Muscle of leg (tissue), 11 donors: ENCODE data around the gene PRKCE. TPM values are rescaled to one million over a fixed set of nuclear protein-coding genes. Genes with fewer than 3 reads are reported as not detected.
A peak's percentile ranks its signal among the peaks of the same experiment; 100 is the strongest.

Experiments
- DNase-seq: peaks from one replicate; pipeline ENCODE4 v3.0.0; 2013
- H3K27ac ChIP-seq: one replicate; pipeline ENCODE4 v1.5.1; 2013; ENCODE audit warnings: mild to moderate bottlenecking, low read length, control low read depth
- H3K27me3 ChIP-seq: one replicate; pipeline ENCODE4 v1.6.1; 2013; ENCODE audit warnings: low read length; ENCODE audit not compliant: control insufficient read depth, insufficient read depth
- H3K36me3 ChIP-seq: one replicate; pipeline ENCODE4 v1.6.1; 2013; ENCODE audit warnings: low read length; ENCODE audit not compliant: control insufficient read depth, insufficient read depth
- H3K4me1 ChIP-seq: one replicate; pipeline ENCODE4 v1.6.1; 2013; ENCODE audit warnings: low read length; ENCODE audit not compliant: control insufficient read depth, insufficient read depth
- H3K4me3 ChIP-seq: one replicate; pipeline ENCODE4 v1.5.1; 2013; ENCODE audit warnings: low read length, control low read depth
- H3K9me3 ChIP-seq: replicated peaks from 2 replicates; pipeline ENCODE4 v1.6.1; 2013; ENCODE audit warnings: low read depth, low read length; ENCODE audit not compliant: control insufficient read depth
- WGBS: methylation state at CpG from one replicate; pipeline ENCODE4 v1.1.5; 2013; ENCODE audit warnings: missing lambda C conversion rate; ENCODE audit not compliant: insufficient coverage; 5-methylcytosine and 5-hydroxymethylcytosine counted together
- polyA plus RNA-seq, 8 donors: library from polyadenylated mRNA; unstranded; fragments of 120-200 nt; gene quantifications; one replicate each; pipeline versions ENCODE4 v1.2.1 to v1.2.3, GENCODE V29; 2013; ENCODE audit warnings: inconsistent platforms in 1 of 8, low replicate concordance in 1 of 8; ENCODE audit not compliant: insufficient read length in 8 of 8, insufficient read depth in 1 of 8
- total RNA-seq: library from RNA; stranded (reverse); fragments of 120-200 nt; gene quantifications from one replicate; pipeline ENCODE4 v1.2.4, GENCODE V29; 2013

The PRKCE gene
- total and polyA plus RNA-seq, 9 donors, result 3.5 to 8.6 (median 6.3) TPM

GRCh38 chr2:45776160-45776955 lies 124.9 kb downstream of the PRKCE start:
- 61% methylated on average over 5 of the region's 7 CpGs for WGBS
- Histone ChIP-seq H3K4me3 (no peak overlapping the region), H3K27ac (no peak overlapping the region), H3K27me3 (no peaks in the 10 kb centered on the region), H3K4me1 (peaks cover 11% of the 10 kb centered on the region), H3K9me3 (no peaks in the 10 kb centered on the region), H3K36me3 (no peaks in the 10 kb centered on the region)
- DNase-seq, result peak; percentile 79

- H3K27ac ChIP-seq, result no peak overlapping the region
- no peak overlapping the region for H3K4me3 ChIP-seq
- WGBS, result 85% methylated on average over 5 of the region's 10 CpGs
- no peaks in the 10 kb centered on the region for H3K36me3 ChIP-seq
- no peak for DNase-seq
- H3K9me3 ChIP-seq, result no peaks in the 10 kb centered on the region
- H3K27me3 ChIP-seq, result no peaks in the 10 kb centered on the region
- H3K4me1 ChIP-seq, result peaks cover 6% of the 10 kb centered on the region
Measured at GRCh38 chr2:45777996-45778719, 126.7 kb downstream of the PRKCE start.

GRCh38 chr2:45778720-45779171 lies 127.3 kb downstream of the PRKCE start:
- Histone ChIP-seq H3K4me3 (no peak overlapping the region), H3K4me1 (peaks cover 6% of the 10 kb centered on the region), H3K27ac (no peak overlapping the region), H3K36me3 (no peaks in the 10 kb centered on the region), H3K27me3 (no peaks in the 10 kb centered on the region), H3K9me3 (no peaks in the 10 kb centered on the region)
- DNase-seq, result peak; percentile 64
- WGBS, result 94% methylated on average over 3 of the region's 11 CpGs

GRCh38 chr2:45780541-45781463 lies 129.3 kb downstream of the PRKCE start:
- H3K27ac ChIP-seq, result no peak overlapping the region
- H3K4me3 ChIP-seq, result no peak overlapping the region

GRCh38 chr2:45781464-45781811 lies 130.0 kb downstream of the PRKCE start:
- Histone ChIP-seq H3K4me1 (peaks cover 6% of the 10 kb centered on the region), H3K4me3 (no peak overlapping the region), H3K36me3 (no peaks in the 10 kb centered on the region), H3K9me3 (no peaks in the 10 kb centered on the region), H3K27ac (no peak overlapping the region), H3K27me3 (no peaks in the 10 kb centered on the region)
- no peak for DNase-seq
- WGBS, result no CpG with 5 or more reads among the region's 5 CpGs

More at GRCh38 chr2:45780541-45781463, 129.3 kb downstream of the PRKCE start:
- Histone ChIP-seq H3K36me3 (no peaks in the 10 kb centered on the region), H3K27me3 (no peaks in the 10 kb centered on the region), H3K9me3 (no peaks in the 10 kb centered on the region), H3K4me1 (peaks cover 6% of the 10 kb centered on the region)
- WGBS, result 17% methylated on average over 2 of the region's 10 CpGs
- peak; percentile 70 for DNase-seq

- Histone ChIP-seq H3K36me3 (no peaks in the 10 kb centered on the region), H3K4me3 (no peak overlapping the region), H3K27ac (no peak overlapping the region), H3K4me1 (peaks cover 4% of the 10 kb centered on the region), H3K9me3 (no peaks in the 10 kb centered on the region), H3K27me3 (no peaks in the 10 kb centered on the region)
- WGBS, result no CpG with 5 or more reads among the region's 4 CpGs
- DNase-seq, result no peak
Measured at GRCh38 chr2:45782436-45782835, 131.0 kb downstream of the PRKCE start.

GRCh38 chr2:45782986-45783385 lies 131.5 kb downstream of the PRKCE start:
- no peaks in the 10 kb centered on the region for H3K27me3 ChIP-seq
- peaks cover 4% of the 10 kb centered on the region for H3K4me1 ChIP-seq
- H3K36me3 ChIP-seq, result no peaks in the 10 kb centered on the region
- no peaks in the 10 kb centered on the region for H3K9me3 ChIP-seq
- H3K27ac ChIP-seq, result no peak overlapping the region
- DNase-seq, result no peak
- no peak overlapping the region for H3K4me3 ChIP-seq
- no CpG with 5 or more reads among the region's 4 CpGs for WGBS

- no peak overlapping the region for H3K27ac ChIP-seq
- DNase-seq, result no peak
- no peaks in the 10 kb centered on the region for H3K27me3 ChIP-seq
- H3K36me3 ChIP-seq, result no peaks in the 10 kb centered on the region
- no peaks in the 10 kb centered on the region for H3K9me3 ChIP-seq
- H3K4me1 ChIP-seq, result peaks cover 8% of the 10 kb centered on the region
- 83% methylated on average over 8 of the region's 10 CpGs for WGBS
- H3K4me3 ChIP-seq, result no peak overlapping the region
Measured at GRCh38 chr2:45786030-45786835, 134.8 kb downstream of the PRKCE start.

- Histone ChIP-seq H3K4me1 (peaks cover 10% of the 10 kb centered on the region), H3K27me3 (no peaks in the 10 kb centered on the region), H3K27ac (no peak overlapping the region), H3K36me3 (no peaks in the 10 kb centered on the region), H3K9me3 (no peaks in the 10 kb centered on the region), H3K4me3 (no peak overlapping the region)
- no peak for DNase-seq
- WGBS, result 87% methylated on average over 10 of the region's 10 CpGs
Measured at GRCh38 chr2:45786836-45787357, 135.4 kb downstream of the PRKCE start.
